Psoas muscle (tissue), 8 donors: ENCODE measurements around the gene ZIM2. TPM values are rescaled to one million over a fixed set of nuclear protein-coding genes. Genes with fewer than 3 reads are reported as not detected.

Source experiments
- ATAC-seq, 4 donors: fragments of 200-7000 bp; cut with Tn5 transposase; one replicate each; pipeline ENCODE4 v1.9.1; 2020; ENCODE audit warnings: moderate library complexity in 3 of 4, mild to moderate bottlenecking in 2 of 4
- DNase-seq, 2 donors: peaks; one replicate each; pipeline ENCODE4 v3.0.0-alpha.2; 2020
- H3K27ac ChIP-seq: fragments of 200-600 bp; one replicate; pipeline ENCODE4 v1.8.0; 2022
- H3K27me3 ChIP-seq, 3 donors: fragments of 200-600 bp in 1 of 3; one replicate each; pipeline versions ENCODE4 v1.6.1 to v1.8.0; 2013 to 2022; ENCODE audit warnings: low read length in 2 of 3, mild to moderate bottlenecking in 2 of 3, moderate library complexity in 1 of 3; ENCODE audit not compliant: insufficient read depth in 3 of 3
- H3K36me3 ChIP-seq, 2 donors: fragments of 200-600 bp in 1 of 2; one replicate each; pipeline versions ENCODE4 v1.6.1 to v1.8.0; 2013 to 2022; ENCODE audit warnings: low read depth in 1 of 2, mild to moderate bottlenecking in 1 of 2, moderate library complexity in 1 of 2; ENCODE audit not compliant: insufficient read depth in 1 of 2
- H3K4me1 ChIP-seq: fragments of 200-600 bp; one replicate; pipeline ENCODE4 v1.8.0; 2022
- H3K4me3 ChIP-seq: fragments of 200-600 bp; one replicate; pipeline ENCODE4 v1.8.0; 2022; ENCODE audit warnings: mild to moderate bottlenecking
- H3K9me3 ChIP-seq: fragments of 200-600 bp; one replicate; pipeline ENCODE4 v1.8.0; 2022
- WGBS, 3 donors: extraction: QIAGEN DNeasy Blood & Tissue Kit; methylation state at CpG; one replicate each; pipeline versions ENCODE4 v1.1.6 to v1.1.7; 2013; 5-methylcytosine and 5-hydroxymethylcytosine counted together
- intact Hi-C, 2 donors: fragments of 100-400 bp; cut with DNase I; formaldehyde crosslinking; loops; one replicate each; pipeline versions ENCODE4 v1.11.0 to v1.14.2; 2022
- polyA plus RNA-seq, 3 donors: library from polyadenylated mRNA; stranded (reverse); fragments of 200-250 nt; gene quantifications; one replicate each; pipeline ENCODE4 v1.2.3, GENCODE V29; 2013
- total RNA-seq, 4 donors: library from RNA; stranded (reverse); fragmentation: NEBNext Ultra II Directional in 2 of 4; extraction: Animal tissue kit (Norgen Biotek cat#: 25700) in 2 of 4; gene quantifications; one replicate each; pipeline versions ENCODE4 v1.2.1 to v1.2.4, GENCODE V29; 2021 to 2023
- TF ChIP-seq, protein P1 (sequence below): fragments of 200-600 bp; IDR thresholded peaks from one replicate; pipeline ENCODE4 v1.8.0; 2022; ENCODE audit warnings: antibody characterized with exemption
- donor health status: healthy with polysubstance abuse.
- donor health status: DM: no; HTN: no; CAD: no; lungs with moderate emphysema.
- donor health status: Bipolar disorder and iron deficiency.
- donor health status: healthy.
- donor health status: DM: yes; HTN: yes; CAD: no.
- donor health status: DM: no; HTN: no; CAD: no.
- donor health status: DM: no; HTN: no; CAD: no.
- donor health status: DM: yes; HTN: yes; CAD: no.

Gene ZIM2
- total and polyA plus RNA-seq, 7 donors: 0.03 TPM; not detected in 6

DNA sequence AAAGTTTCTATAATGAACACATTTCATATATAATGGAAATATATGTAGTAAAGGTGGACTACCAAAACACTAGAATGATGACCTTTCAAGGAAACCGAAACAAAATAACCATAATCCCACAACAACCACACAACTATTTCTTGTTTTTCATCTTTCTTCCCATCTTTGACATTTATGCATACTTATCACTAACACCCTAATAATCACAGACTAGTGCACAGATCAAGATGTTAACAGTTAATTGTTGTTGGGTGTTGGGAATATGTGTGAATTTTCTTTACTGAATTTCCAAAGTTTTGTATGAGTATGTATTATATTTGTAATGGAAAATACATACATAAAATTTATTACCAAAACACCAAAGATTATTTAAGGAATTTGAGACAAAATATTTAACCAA is 30.3 kb downstream of the ZIM2 start:
- Histone ChIP-seq H3K27me3 (no peaks in the 10 kb centered on the region), H3K4me3 (no peak overlapping the region), H3K36me3 (no peaks in the 10 kb centered on the region), H3K9me3 (no peaks in the 10 kb centered on the region), H3K27ac (no peak overlapping the region), H3K4me1 (no peaks in the 10 kb centered on the region)
- DNase-seq (no peak), ATAC-seq (no peak)
- 93 to 100% (median 93%) methylated on average over 1 of the region's 1 CpG for WGBS, 3 donors
- TF ChIP-seq, protein P1, sequence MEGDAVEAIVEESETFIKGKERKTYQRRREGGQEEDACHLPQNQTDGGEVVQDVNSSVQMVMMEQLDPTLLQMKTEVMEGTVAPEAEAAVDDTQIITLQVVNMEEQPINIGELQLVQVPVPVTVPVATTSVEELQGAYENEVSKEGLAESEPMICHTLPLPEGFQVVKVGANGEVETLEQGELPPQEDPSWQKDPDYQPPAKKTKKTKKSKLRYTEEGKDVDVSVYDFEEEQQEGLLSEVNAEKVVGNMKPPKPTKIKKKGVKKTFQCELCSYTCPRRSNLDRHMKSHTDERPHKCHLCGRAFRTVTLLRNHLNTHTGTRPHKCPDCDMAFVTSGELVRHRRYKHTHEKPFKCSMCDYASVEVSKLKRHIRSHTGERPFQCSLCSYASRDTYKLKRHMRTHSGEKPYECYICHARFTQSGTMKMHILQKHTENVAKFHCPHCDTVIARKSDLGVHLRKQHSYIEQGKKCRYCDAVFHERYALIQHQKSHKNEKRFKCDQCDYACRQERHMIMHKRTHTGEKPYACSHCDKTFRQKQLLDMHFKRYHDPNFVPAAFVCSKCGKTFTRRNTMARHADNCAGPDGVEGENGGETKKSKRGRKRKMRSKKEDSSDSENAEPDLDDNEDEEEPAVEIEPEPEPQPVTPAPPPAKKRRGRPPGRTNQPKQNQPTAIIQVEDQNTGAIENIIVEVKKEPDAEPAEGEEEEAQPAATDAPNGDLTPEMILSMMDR: no peak
- intact Hi-C loops: no loop called here

DNA sequence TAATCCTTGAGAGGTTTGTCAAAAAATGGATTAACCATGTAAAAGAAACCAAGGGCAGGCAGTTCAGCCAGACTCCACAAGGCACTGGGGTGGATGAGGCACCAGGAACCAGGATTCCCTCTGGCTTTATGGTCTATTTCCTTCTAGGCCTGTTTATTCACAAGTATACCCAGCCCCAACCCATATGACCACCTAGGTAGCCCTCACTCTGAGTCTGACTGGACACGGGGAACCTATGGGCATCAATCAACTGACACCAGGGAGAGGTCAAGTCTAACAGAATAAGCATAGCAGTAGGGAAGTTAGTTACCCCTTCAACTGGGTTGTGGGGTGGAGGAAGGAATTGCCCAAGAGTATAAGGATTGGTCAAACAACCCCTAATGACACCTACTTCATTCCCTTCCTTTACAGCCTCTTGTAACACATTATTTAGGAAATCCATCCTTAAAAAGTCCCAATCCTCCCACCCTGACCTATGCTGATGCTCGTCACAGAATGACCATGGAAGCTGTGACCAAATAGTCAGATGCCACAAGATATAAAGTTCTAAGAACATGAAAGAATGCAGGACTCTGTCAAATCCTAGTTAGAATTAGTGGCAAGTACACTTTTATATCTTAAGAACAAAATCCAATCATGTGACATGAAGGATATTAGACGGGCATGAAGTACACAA is 31.7 kb downstream of the ZIM2 start:
- Histone ChIP-seq H3K27ac (no peak overlapping the region), H3K4me3 (no peak overlapping the region), H3K4me1 (no peaks in the 10 kb centered on the region), H3K9me3 (no peaks in the 10 kb centered on the region), H3K36me3 (no peaks in the 10 kb centered on the region), H3K27me3 (no peaks in the 10 kb centered on the region)
- TF ChIP-seq, protein P1: no peak
- 68 to 82% (median 80%) methylated on average over 3 of the region's 3 CpGs for WGBS, 3 donors
- DNase-seq (no peak), ATAC-seq (no peak)
- intact Hi-C loops: no loop called here

DNA sequence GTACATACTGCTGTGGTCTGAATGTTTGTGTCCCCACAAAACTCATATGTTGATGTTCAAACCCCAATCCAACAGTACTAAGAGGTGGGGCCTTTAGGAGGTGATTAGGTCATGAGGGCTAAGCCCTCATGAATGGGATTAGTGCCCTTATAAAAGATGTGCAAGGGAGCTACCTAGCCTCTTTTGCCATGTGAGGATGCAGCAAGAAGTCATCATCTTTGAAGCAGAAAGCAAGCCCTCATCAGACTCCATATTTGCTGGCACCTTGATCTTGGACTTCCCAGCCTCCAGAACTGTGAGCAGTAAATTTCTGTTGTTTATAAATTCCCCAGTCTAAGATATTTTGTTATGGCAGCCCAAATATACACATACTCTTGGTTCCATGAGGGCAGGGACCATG is 33.9 kb downstream of the ZIM2 start:
- no peak for ATAC-seq
- intact Hi-C loops: no loop called here
- H3K4me1 ChIP-seq: no peaks in the 10 kb centered on the region

DNA sequence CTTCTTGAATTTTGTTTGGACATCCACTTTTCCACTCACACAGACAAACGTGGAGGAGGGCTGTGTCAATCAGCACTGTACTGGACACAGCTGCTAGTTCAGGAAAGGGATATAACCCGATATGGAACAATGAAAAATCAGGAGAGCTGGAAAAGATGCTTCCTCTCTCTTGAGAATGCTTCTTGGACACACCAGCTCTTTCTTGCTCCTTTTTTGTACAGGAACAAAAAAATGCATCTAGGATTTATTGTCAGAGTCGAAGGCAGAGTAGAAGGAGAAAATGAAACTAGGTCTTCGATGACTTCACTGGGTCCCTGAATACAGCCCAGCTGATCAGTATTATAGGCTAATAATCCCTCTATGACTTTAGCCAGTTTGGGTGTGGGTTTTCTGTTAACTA is 62.2 kb downstream of the ZIM2 start:
- ATAC-seq (no peak), DNase-seq (no peak)
- Histone ChIP-seq H3K4me3 (no peak overlapping the region), H3K27me3 (no peaks in the 10 kb centered on the region), H3K4me1 (no peaks in the 10 kb centered on the region), H3K36me3 (no peaks in the 10 kb centered on the region), H3K27ac (no peak overlapping the region), H3K9me3 (peaks cover 2% of the 10 kb centered on the region)
- TF ChIP-seq, protein P1: no peak
- intact Hi-C loops: no loop called here
- WGBS, 3 donors: 61 to 73% (median 64%) methylated on average over 4 of the region's 4 CpGs

More for the DNA sequence above, 33.9 kb downstream of the ZIM2 start:
- no peak for DNase-seq
- Histone ChIP-seq H3K36me3 (no peaks in the 10 kb centered on the region), H3K4me3 (no peak overlapping the region), H3K27ac (no peak overlapping the region), H3K9me3 (no peaks in the 10 kb centered on the region), H3K27me3 (no peaks in the 10 kb centered on the region)
- TF ChIP-seq, protein P1: no peak

DNA sequence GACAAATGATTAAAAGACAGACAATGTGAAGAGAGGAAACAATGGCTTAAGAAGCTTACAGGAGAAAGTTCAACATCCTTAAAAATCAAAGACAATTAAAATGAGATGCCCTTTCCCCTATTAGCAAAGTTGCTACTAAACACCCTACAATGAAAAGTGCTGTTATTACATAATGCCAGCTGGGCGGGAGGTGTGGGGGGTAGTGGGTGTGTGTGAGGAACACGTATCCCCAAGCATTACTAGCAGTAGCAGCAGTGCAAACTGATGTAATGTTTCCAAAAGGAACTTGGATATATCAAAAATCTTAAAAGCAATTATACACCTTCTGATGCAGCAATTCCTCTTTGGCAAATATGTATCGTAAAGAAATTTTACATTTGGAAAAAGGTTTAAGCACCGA is 70.9 kb downstream of the ZIM2 start:
- intact Hi-C loops: no loop called here
- H3K27ac ChIP-seq: no peak overlapping the region
- TF ChIP-seq, protein P1: no peak
- no peaks in the 10 kb centered on the region for H3K4me1 ChIP-seq
- H3K4me3 ChIP-seq: no peak overlapping the region
- DNase-seq (no peak), ATAC-seq (no peak)
- no peaks in the 10 kb centered on the region for H3K36me3 ChIP-seq
- H3K9me3 ChIP-seq: peaks cover 10% of the 10 kb centered on the region
- 94 to 95% (median 95%) methylated on average over 4 of the region's 4 CpGs for WGBS, 3 donors
- H3K27me3 ChIP-seq: no peaks in the 10 kb centered on the region
